Naive thymus-derived CD4-positive, alpha-beta T cell (primary cell): ENCODE measurements around the gene TATDN2. TPM values are rescaled to one million over a fixed set of nuclear protein-coding genes. Genes with fewer than 3 reads are reported as not detected.
A peak's percentile ranks its signal among the peaks of the same experiment; 100 is the strongest.

Experiments used
- ATAC-seq: fragments of 150-1000 bp; cut with Tn5 transposase; 2 replicates; pipeline ENCODE4 v1.10.0; 2021; ENCODE audit warnings: mild to moderate bottlenecking, moderate library complexity
- CTCF ChIA-PET: fragments of 350-600 bp; sonication (Branson Sonifier 250); formaldehyde crosslinking; loops from one replicate; lab custom pipeline; 2021; ENCODE audit warnings: antibody characterized with exemption; lab: Charles Lee
- POLR2A ChIA-PET: fragments of 350-600 bp; sonication (Branson Sonifier 250); formaldehyde crosslinking; loops from one replicate; lab custom pipeline; 2021; ENCODE audit warnings: antibody characterized with exemption, inconsistent platforms; lab: Charles Lee
- DNase-seq, 9 donors: peaks; one replicate each; pipeline versions ENCODE4 v3.0.0 to v3.0.0-alpha.2; 2020 to 2022; ENCODE audit warnings: mixed read lengths in 1 of 9
- H3K27ac ChIP-seq: one replicate; pipeline ENCODE4 v1.7.0; 2013; ENCODE audit warnings: mild to moderate bottlenecking, low read depth, low read length, moderate library complexity
- H3K27me3 ChIP-seq, 2 donors: one replicate each; pipeline ENCODE4 v1.7.0; 2013; ENCODE audit warnings: low read length in 2 of 2, mild to moderate bottlenecking in 2 of 2, moderate library complexity in 2 of 2; ENCODE audit not compliant: control insufficient read depth in 2 of 2, insufficient read depth in 2 of 2
- H3K36me3 ChIP-seq, 3 experiments: 1 replicate in 2 of 3; 2 replicates in 1 of 3; pipeline ENCODE4 v1.7.0; 2013; ENCODE audit warnings: low read length in 3 of 3, mild to moderate bottlenecking in 3 of 3, moderate library complexity in 1 of 3; ENCODE audit not compliant: insufficient read depth in 3 of 3, control insufficient read depth in 2 of 3
- H3K4me1 ChIP-seq, 2 donors: one replicate each; pipeline ENCODE4 v1.7.0; 2013; ENCODE audit warnings: low read length in 2 of 2, mild to moderate bottlenecking in 2 of 2, moderate library complexity in 1 of 2; ENCODE audit not compliant: control insufficient read depth in 2 of 2, insufficient read depth in 2 of 2
- H3K4me3 ChIP-seq: 2 replicates; pipeline ENCODE4 v1.7.0; 2013; ENCODE audit warnings: mild to moderate bottlenecking, low read length
- H3K9me3 ChIP-seq, 3 experiments: 1 replicate in 2 of 3; 2 replicates in 1 of 3; pipeline ENCODE4 v1.7.0; 2013; ENCODE audit warnings: low read length in 3 of 3; ENCODE audit not compliant: control insufficient read depth in 2 of 3
- H3K27ac Mint-ChIP-seq, 9 donors: one replicate each; pipeline ENCODE4 v1.8.0; 2020 to 2022; ENCODE audit warnings: mixed read lengths in 9 of 9, mild to moderate bottlenecking in 8 of 9, moderate library complexity in 5 of 9, inconsistent platforms in 2 of 9
- H3K27me3 Mint-ChIP-seq, 5 donors: one replicate each; pipeline ENCODE4 v1.8.0; 2021 to 2022; ENCODE audit warnings: mixed read lengths in 5 of 5, mild to moderate bottlenecking in 1 of 5
- H3K36me3 Mint-ChIP-seq, 5 donors: one replicate each; pipeline ENCODE4 v1.8.0; 2020 to 2022; ENCODE audit warnings: mixed read lengths in 5 of 5, mild to moderate bottlenecking in 3 of 5, inconsistent platforms in 1 of 5
- H3K4me1 Mint-ChIP-seq, 7 donors: one replicate each; pipeline ENCODE4 v1.8.0; 2020 to 2022; ENCODE audit warnings: mixed read lengths in 7 of 7, mild to moderate bottlenecking in 3 of 7, inconsistent platforms in 1 of 7
- H3K4me3 Mint-ChIP-seq, 10 donors: one replicate each; pipeline ENCODE4 v1.8.0; 2020 to 2022; ENCODE audit warnings: mild to moderate bottlenecking in 10 of 10, mixed read lengths in 10 of 10, moderate library complexity in 6 of 10, inconsistent platforms in 2 of 10
- H3K9me3 Mint-ChIP-seq, 11 donors: one replicate each; pipeline ENCODE4 v1.8.0; 2020 to 2022; ENCODE audit warnings: mixed read lengths in 11 of 11, mild to moderate bottlenecking in 4 of 11, inconsistent platforms in 1 of 11, moderate library complexity in 1 of 11
- intact Hi-C, 2 donors: fragments of 100-400 bp; cut with micrococcal nuclease; formaldehyde crosslinking; loops; one replicate each; pipeline ENCODE4 v1.15.1; 2023
- polyA plus RNA-seq, 2 donors: library from polyadenylated mRNA; unstranded; fragments of 300-500 nt; fragmentation: Illumina TruSeq; gene quantifications; one replicate each; pipeline ENCODE4 v1.2.3, GENCODE V29; 2021
- total RNA-seq, 6 experiments: library from RNA in 5 of 6; stranded (reverse) in 5 of 6; gene quantifications; 1 replicate in 5 of 6; 2 replicates in 1 of 6; pipeline ENCODE4 v1.2.3 and lab custom pipeline; 2021 to 2026

The TATDN2 gene
- total and polyA plus RNA-seq, 7 experiments from 2014 or later, result 12.9 to 88.8 (median 68.7) TPM

- ATAC-seq (no peak), DNase-seq (no peak)
- Histone ChIP-seq H3K4me3 (no peak overlapping the region), H3K36me3 (peaks cover 0 to 18% (median 0%) of the 10 kb centered on the region in 3 experiments), H3K27ac (no peak overlapping the region), H3K4me1 (peaks cover 12 to 13% of the 10 kb centered on the region in 2 donors), H3K9me3 (no peaks in the 10 kb centered on the region), H3K27me3 (no peaks in the 10 kb centered on the region)
- POLR2A ChIA-PET, result no interaction called here
- H3K36me3 Mint-ChIP-seq, result peaks cover 0 to 40% (median 20%) of the 10 kb centered on the region in 5 donors
- peaks cover 14 to 32% (median 26%) of the 10 kb centered on the region in 7 donors for H3K4me1 Mint-ChIP-seq
- peaks cover 0 to 7% (median 0%) of the 10 kb centered on the region in 11 donors for H3K9me3 Mint-ChIP-seq
- H3K27ac Mint-ChIP-seq, result no peak overlapping the region
- H3K4me3 Mint-ChIP-seq, result no peak overlapping the region
- no peaks in the 10 kb centered on the region for H3K27me3 Mint-ChIP-seq
- intact Hi-C loops, result no loop called here
- CTCF ChIA-PET, result no interaction called here
Observed at GRCh38 chr3:10233988-10234387, 14.3 kb upstream of the TATDN2 start.

- intact Hi-C loops, result no loop called here
- H3K4me3 ChIP-seq, result no peak overlapping the region
- peaks cover 0 to 18% (median 0%) of the 10 kb centered on the region in 3 experiments for H3K36me3 ChIP-seq
- H3K27ac Mint-ChIP-seq, result no peak overlapping the region
- no peaks in the 10 kb centered on the region for H3K9me3 ChIP-seq
- ATAC-seq, result no peak
- H3K27me3 Mint-ChIP-seq, result no peaks in the 10 kb centered on the region
- ChIA-PET POLR2A (interaction anchor here (0.6 kb wide), 1 partner anchor 15 kb away, joined by 3 read pairs; no protein-coding TSS in a partner anchor), CTCF (no interaction called here)
- no peak overlapping the region for H3K4me3 Mint-ChIP-seq
- H3K9me3 Mint-ChIP-seq, result peaks cover 0 to 7% (median 0%) of the 10 kb centered on the region in 11 donors
- H3K4me1 Mint-ChIP-seq, result peaks cover 21 to 35% (median 26%) of the 10 kb centered on the region in 7 donors
- no peaks in the 10 kb centered on the region for H3K27me3 ChIP-seq
- peaks cover 11 to 15% of the 10 kb centered on the region in 2 donors for H3K4me1 ChIP-seq
- DNase-seq, result no peak
- no peak overlapping the region for H3K27ac ChIP-seq
- H3K36me3 Mint-ChIP-seq, result peaks cover 0 to 45% (median 20%) of the 10 kb centered on the region in 5 donors
Observed at GRCh38 chr3:10234526-10235230, 13.6 kb upstream of the TATDN2 start.

- ATAC-seq (no peak), DNase-seq (no peak)
- ChIA-PET CTCF (no interaction called here), POLR2A (interaction anchor here (0.6 kb wide), 1 partner anchor 14 kb away, joined by 3 read pairs; no protein-coding TSS in a partner anchor)
- H3K27ac Mint-ChIP-seq, result no peak overlapping the region
- peaks cover 0 to 7% (median 0%) of the 10 kb centered on the region in 11 donors for H3K9me3 Mint-ChIP-seq
- H3K4me1 ChIP-seq, result peaks cover 11 to 16% of the 10 kb centered on the region in 2 donors
- H3K36me3 ChIP-seq, result peaks cover 0 to 18% (median 0%) of the 10 kb centered on the region in 3 experiments
- no peaks in the 10 kb centered on the region for H3K9me3 ChIP-seq
- no peak overlapping the region for H3K27ac ChIP-seq
- intact Hi-C loops, result no loop called here
- no peak overlapping the region for H3K4me3 Mint-ChIP-seq
- peaks cover 0 to 45% (median 20%) of the 10 kb centered on the region in 5 donors for H3K36me3 Mint-ChIP-seq
- no peaks in the 10 kb centered on the region for H3K27me3 ChIP-seq
- H3K4me1 Mint-ChIP-seq, result peaks cover 21 to 36% (median 29%) of the 10 kb centered on the region in 7 donors
- H3K27me3 Mint-ChIP-seq, result no peaks in the 10 kb centered on the region
- no peak overlapping the region for H3K4me3 ChIP-seq
Observed at GRCh38 chr3:10235551-10235950, 12.7 kb upstream of the TATDN2 start.

GRCh38 chr3:10238345-10239183, 9.7 kb upstream of the TATDN2 start:
- DNase-seq (peak in 2 of 9 donors; percentile 19 to 36), ATAC-seq (peak; percentile 46)
- peaks cover 0 to 18% (median 0%) of the 10 kb centered on the region in 3 experiments for H3K36me3 ChIP-seq
- peaks cover 0 to 7% (median 0%) of the 10 kb centered on the region in 11 donors for H3K9me3 Mint-ChIP-seq
- intact Hi-C loops, result no loop called here
- H3K4me1 ChIP-seq, result peaks cover 32 to 42% of the 10 kb centered on the region in 2 donors
- no peaks in the 10 kb centered on the region for H3K27me3 ChIP-seq
- H3K9me3 ChIP-seq, result no peaks in the 10 kb centered on the region
- POLR2A ChIA-PET, result interaction anchor here (1.6 kb wide), 1 partner anchor 10 kb away, joined by 6 read pairs; the partner anchor contains the start of gene TATDN2
- peaks cover 35 to 54% (median 51%) of the 10 kb centered on the region in 7 donors for H3K4me1 Mint-ChIP-seq
- no peak overlapping the region for H3K4me3 ChIP-seq
- peak overlapping the region in 9 of 10 donors; percentile 15 to 76 (median 49) for H3K4me3 Mint-ChIP-seq
- H3K27ac ChIP-seq, result no peak overlapping the region
- CTCF ChIA-PET, result interaction anchor here (1.0 kb wide), 1 partner anchor 25 kb away, joined by 3 read pairs; no protein-coding TSS in a partner anchor
- H3K36me3 Mint-ChIP-seq, result peaks cover 0 to 40% (median 14%) of the 10 kb centered on the region in 5 donors
- H3K27ac Mint-ChIP-seq, result peak overlapping the region; percentile 50 to 94 (median 76)
- no peaks in the 10 kb centered on the region for H3K27me3 Mint-ChIP-seq

GRCh38 chr3:10240799-10241198, 7.5 kb upstream of the TATDN2 start:
- no peak for ATAC-seq
- Mint-ChIP-seq H3K9me3 (peaks cover 0 to 18% (median 5%) of the 10 kb centered on the region in 11 donors), H3K27me3 (no peaks in the 10 kb centered on the region), H3K36me3 (peaks cover 0 to 54% (median 14%) of the 10 kb centered on the region in 5 donors), H3K4me3 (peak overlapping the region in 5 of 10 donors; percentile 21 to 40 (median 38)), H3K4me1 (peaks cover 40 to 61% (median 59%) of the 10 kb centered on the region in 7 donors), H3K27ac (peak overlapping the region in 8 of 9 donors; percentile 38 to 84 (median 54))
- no peak for DNase-seq
- CTCF ChIA-PET, result no interaction called here
- H3K4me1 ChIP-seq, result peaks cover 32 to 42% of the 10 kb centered on the region in 2 donors
- no peak overlapping the region for H3K4me3 ChIP-seq
- peaks cover 0 to 4% (median 0%) of the 10 kb centered on the region in 3 experiments for H3K36me3 ChIP-seq
- peaks cover 0 to 9% (median 4%) of the 10 kb centered on the region in 3 experiments for H3K9me3 ChIP-seq
- H3K27me3 ChIP-seq, result no peaks in the 10 kb centered on the region
- intact Hi-C loops, result no loop called here
- POLR2A ChIA-PET, result interaction anchor here (1.0 to 2.7 kb wide), 2 partner anchors 11 to 308 kb away, joined by 3 to 10 read pairs; partner anchors contain the start of gene CRELD1
- H3K27ac ChIP-seq, result no peak overlapping the region
